MM.1S (cell line): ENCODE results near the gene COP1.

Experiments
- DNase-seq: peaks from one replicate; pipeline ENCODE4 v3.0.0-alpha.2; 2015
- H2AFZ ChIP-seq: fragments of 300-600 bp; sonication (generic); 2 replicates; pipeline ENCODE4 v1.6.0; 2016; ENCODE audit warnings: antibody characterized with exemption, low read length
- H3F3A ChIP-seq: fragments of 300-600 bp; sonication (generic); 2 replicates; pipeline ENCODE4 v1.6.1; 2016; ENCODE audit warnings: mild to moderate bottlenecking, antibody characterized with exemption, low read length, moderate library complexity, mixed read lengths; ENCODE audit not compliant: insufficient read depth
- H3K27ac ChIP-seq: fragments of 300-600 bp; sonication (generic); 2 replicates; pipeline ENCODE4 v1.5.1; 2016; ENCODE audit warnings: mild to moderate bottlenecking, low read length
- H3K27me3 ChIP-seq: fragments of 300-600 bp; sonication (generic); replicated peaks from 2 replicates; pipeline ENCODE4 v1.6.0; 2016; ENCODE audit warnings: low read length; ENCODE audit not compliant: insufficient read depth
- H3K36me3 ChIP-seq: fragments of 300-600 bp; sonication (generic); replicated peaks from 2 replicates; pipeline ENCODE4 v1.6.1; 2016; ENCODE audit warnings: mild to moderate bottlenecking, low read length, mixed read lengths; ENCODE audit not compliant: insufficient read depth
- H3K4me1 ChIP-seq: fragments of 300-600 bp; sonication (generic); 2 replicates; pipeline ENCODE4 v1.6.1; 2016; ENCODE audit warnings: low read length, mixed read lengths
- H3K4me2 ChIP-seq: fragments of 300-600 bp; sonication (generic); 2 replicates; pipeline ENCODE4 v1.6.0; 2016; ENCODE audit warnings: low read depth, low read length
- H3K4me3 ChIP-seq: fragments of 300-600 bp; sonication (generic); 2 replicates; pipeline ENCODE4 v1.5.1; 2016; ENCODE audit warnings: low read length, mixed read lengths
- H3K79me2 ChIP-seq: fragments of 300-600 bp; sonication (generic); 2 replicates; pipeline ENCODE4 v1.6.1; 2016; ENCODE audit warnings: mixed run types, low read length, mixed read lengths
- H3K9ac ChIP-seq: fragments of 300-600 bp; sonication (generic); 2 replicates; pipeline ENCODE4 v1.6.1; 2016; ENCODE audit warnings: low read length, mixed read lengths
- H3K9me2 ChIP-seq: fragments of 300-600 bp; sonication (generic); replicated peaks from 2 replicates; pipeline ENCODE4 v1.6.1; 2016; ENCODE audit warnings: mild to moderate bottlenecking, low read length, mixed read lengths; ENCODE audit not compliant: insufficient read depth
- H3K9me3 ChIP-seq: fragments of 300-600 bp; sonication (generic); replicated peaks from 2 replicates; pipeline ENCODE4 v1.6.1; 2016; ENCODE audit warnings: mild to moderate bottlenecking, low read length, mixed read lengths; ENCODE audit not compliant: insufficient read depth
- H4K20me1 ChIP-seq: fragments of 300-600 bp; sonication (generic); 2 replicates; pipeline ENCODE4 v1.6.1; 2016; ENCODE audit warnings: mild to moderate bottlenecking, low read length, moderate library complexity, mixed read lengths; ENCODE audit not compliant: insufficient read depth
- EZH2 ChIP-seq: fragments of 300-600 bp; sonication (generic); optimal IDR thresholded peaks from 2 replicates; pipeline ENCODE3; 2017; ENCODE audit warnings: low read depth, mild to moderate bottlenecking, antibody characterized with exemption, low read length, mixed read lengths
- EZH2phosphoT487 ChIP-seq: fragments of 300-600 bp; sonication (generic); IDR thresholded peaks from 2 replicates; pipeline ENCODE4 v1.6.1; 2018; ENCODE audit warnings: antibody characterized with exemption, low read length
- TF ChIP-seq, protein P1 (sequence below): fragments of 300-600 bp; sonication (generic); IDR thresholded peaks from 2 replicates; pipeline ENCODE4 v1.5.1; 2016; ENCODE audit warnings: antibody characterized with exemption, low read length, mixed read lengths

COP1 gene

DNA sequence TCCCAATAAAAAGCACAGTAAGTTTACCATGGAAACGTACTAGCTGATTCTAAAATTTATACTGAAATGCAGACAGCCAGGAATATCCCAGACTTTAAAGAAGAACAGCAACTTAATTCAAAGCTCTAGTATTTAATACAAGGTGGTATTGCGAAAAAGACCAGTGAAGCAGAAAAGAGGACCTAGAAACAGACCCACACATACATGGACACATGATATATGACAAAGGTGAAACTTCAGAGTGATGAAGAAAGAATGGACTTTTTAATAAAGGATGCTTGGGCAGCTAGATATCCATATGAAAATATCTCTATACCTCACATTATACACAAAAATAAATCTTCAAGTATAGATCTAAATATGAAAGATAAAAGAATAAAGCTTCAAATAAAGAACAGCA, 62.6 kb downstream of the COP1 start:
- no peak overlapping the region for H3K27ac ChIP-seq
- H3K4me2 ChIP-seq, result no peak overlapping the region
- H3K9me2 ChIP-seq, result no peaks in the 10 kb centered on the region
- no peak for TF ChIP-seq EZH2
- TF ChIP-seq, protein P1, sequence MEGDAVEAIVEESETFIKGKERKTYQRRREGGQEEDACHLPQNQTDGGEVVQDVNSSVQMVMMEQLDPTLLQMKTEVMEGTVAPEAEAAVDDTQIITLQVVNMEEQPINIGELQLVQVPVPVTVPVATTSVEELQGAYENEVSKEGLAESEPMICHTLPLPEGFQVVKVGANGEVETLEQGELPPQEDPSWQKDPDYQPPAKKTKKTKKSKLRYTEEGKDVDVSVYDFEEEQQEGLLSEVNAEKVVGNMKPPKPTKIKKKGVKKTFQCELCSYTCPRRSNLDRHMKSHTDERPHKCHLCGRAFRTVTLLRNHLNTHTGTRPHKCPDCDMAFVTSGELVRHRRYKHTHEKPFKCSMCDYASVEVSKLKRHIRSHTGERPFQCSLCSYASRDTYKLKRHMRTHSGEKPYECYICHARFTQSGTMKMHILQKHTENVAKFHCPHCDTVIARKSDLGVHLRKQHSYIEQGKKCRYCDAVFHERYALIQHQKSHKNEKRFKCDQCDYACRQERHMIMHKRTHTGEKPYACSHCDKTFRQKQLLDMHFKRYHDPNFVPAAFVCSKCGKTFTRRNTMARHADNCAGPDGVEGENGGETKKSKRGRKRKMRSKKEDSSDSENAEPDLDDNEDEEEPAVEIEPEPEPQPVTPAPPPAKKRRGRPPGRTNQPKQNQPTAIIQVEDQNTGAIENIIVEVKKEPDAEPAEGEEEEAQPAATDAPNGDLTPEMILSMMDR, result no peak
- TF ChIP-seq EZH2phosphoT487, result no peak
- H4K20me1 ChIP-seq, result no peaks in the 10 kb centered on the region
- peaks cover 29% of the 10 kb centered on the region for H3K79me2 ChIP-seq
- no peak for DNase-seq
- H3K9ac ChIP-seq, result no peak overlapping the region
- H3F3A ChIP-seq, result no peaks in the 10 kb centered on the region
- no peaks in the 10 kb centered on the region for H3K4me1 ChIP-seq
- H3K9me3 ChIP-seq, result no peaks in the 10 kb centered on the region
- H3K36me3 ChIP-seq, result no peaks in the 10 kb centered on the region; the same call in 1 of the 2 replicates
- no peak overlapping the region for H2AFZ ChIP-seq
- H3K27me3 ChIP-seq, result no peaks in the 10 kb centered on the region
- H3K4me3 ChIP-seq, result no peak overlapping the region

DNA sequence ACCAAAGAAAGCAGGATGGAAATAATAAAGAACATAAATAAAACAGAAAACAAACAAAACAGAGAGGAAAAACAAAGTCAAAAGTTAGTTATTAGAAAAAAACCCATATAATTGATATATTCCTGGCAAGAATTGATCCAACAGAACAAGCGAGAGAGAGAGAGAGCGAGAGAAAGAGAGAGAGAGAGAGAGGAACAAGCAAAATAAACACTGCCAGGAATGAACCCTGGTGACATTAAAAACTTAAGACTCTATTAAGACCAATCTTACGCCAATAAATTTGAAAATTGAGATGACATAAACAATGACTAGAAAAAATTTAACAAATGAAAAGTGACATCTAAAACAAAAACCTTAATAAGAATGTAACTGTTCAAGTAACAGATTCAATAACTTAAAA, 64.1 kb downstream of the COP1 start:
- Histone ChIP-seq H3K27me3 (no peaks in the 10 kb centered on the region), H4K20me1 (no peaks in the 10 kb centered on the region), H3K36me3 (no peaks in the 10 kb centered on the region; the same call in 1 of the 2 replicates), H3K9me2 (no peaks in the 10 kb centered on the region), H3F3A (no peaks in the 10 kb centered on the region), H3K79me2 (peaks cover 39% of the 10 kb centered on the region), H3K4me1 (no peaks in the 10 kb centered on the region), H3K9me3 (no peaks in the 10 kb centered on the region), H3K4me3 (no peak overlapping the region), H3K9ac (no peak overlapping the region), H3K27ac (no peak overlapping the region), H3K4me2 (no peak overlapping the region), H2AFZ (no peak overlapping the region)
- DNase-seq, result no peak
- TF ChIP-seq EZH2phosphoT487, result no peak
- TF ChIP-seq, protein P1, result no peak
- TF ChIP-seq EZH2, result no peak

DNA sequence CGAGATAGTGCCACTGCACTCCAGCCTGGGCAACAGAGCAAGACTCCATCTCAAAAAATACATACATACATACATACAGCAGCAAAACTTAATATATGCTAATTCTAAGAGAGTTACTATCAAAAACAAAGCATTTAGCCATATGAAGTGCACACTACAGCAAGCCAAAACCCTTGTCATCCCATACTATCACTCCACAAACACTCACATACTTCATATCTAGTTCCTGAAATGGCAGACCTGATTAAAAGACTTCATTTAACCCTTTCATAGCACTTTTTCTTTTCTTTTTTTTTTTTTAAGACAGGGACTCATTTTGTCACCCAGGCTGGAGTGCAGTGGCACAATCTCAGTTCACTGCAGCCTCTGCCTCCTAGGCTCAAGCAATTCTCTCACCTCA, 65.6 kb downstream of the COP1 start:
- no peaks in the 10 kb centered on the region; the same call in 1 of the 2 replicates for H3K36me3 ChIP-seq
- H4K20me1 ChIP-seq, result no peaks in the 10 kb centered on the region
- H3K27ac ChIP-seq, result no peak overlapping the region
- H2AFZ ChIP-seq, result no peak overlapping the region
- no peaks in the 10 kb centered on the region for H3K9me3 ChIP-seq
- H3K4me2 ChIP-seq, result no peak overlapping the region
- DNase-seq, result no peak
- H3K79me2 ChIP-seq, result peaks cover 38% of the 10 kb centered on the region
- no peak for TF ChIP-seq EZH2
- TF ChIP-seq EZH2phosphoT487, result no peak
- TF ChIP-seq, protein P1, result no peak
- H3F3A ChIP-seq, result no peaks in the 10 kb centered on the region
- H3K4me1 ChIP-seq, result no peaks in the 10 kb centered on the region
- no peaks in the 10 kb centered on the region for H3K27me3 ChIP-seq
- no peak overlapping the region for H3K4me3 ChIP-seq
- H3K9ac ChIP-seq, result no peak overlapping the region
- no peaks in the 10 kb centered on the region for H3K9me2 ChIP-seq
